Subcutaneous adipose tissue (tissue), 4 donors: Measurements from ENCODE around the gene PTPN13. TPM values are rescaled to one million over a fixed set of nuclear protein-coding genes. Genes with fewer than 3 reads are reported as not detected.

Source experiments
- total RNA-seq, 4 donors: library from RNA; depleted of rRNA; stranded (reverse); fragments of >200 nt; gene quantifications; one replicate each; pipeline ENCODE4 v1.1.0, GENCODE V29; 2016
- TF ChIP-seq, protein P1 (sequence below): fragments of 450-650 bp; IDR thresholded peaks from one replicate; pipeline ENCODE4 v1.5.1; 2016; ENCODE audit warnings: low read depth, mild to moderate bottlenecking, control low read depth, antibody characterized with exemption, moderate library complexity

PTPN13 gene, protein sequence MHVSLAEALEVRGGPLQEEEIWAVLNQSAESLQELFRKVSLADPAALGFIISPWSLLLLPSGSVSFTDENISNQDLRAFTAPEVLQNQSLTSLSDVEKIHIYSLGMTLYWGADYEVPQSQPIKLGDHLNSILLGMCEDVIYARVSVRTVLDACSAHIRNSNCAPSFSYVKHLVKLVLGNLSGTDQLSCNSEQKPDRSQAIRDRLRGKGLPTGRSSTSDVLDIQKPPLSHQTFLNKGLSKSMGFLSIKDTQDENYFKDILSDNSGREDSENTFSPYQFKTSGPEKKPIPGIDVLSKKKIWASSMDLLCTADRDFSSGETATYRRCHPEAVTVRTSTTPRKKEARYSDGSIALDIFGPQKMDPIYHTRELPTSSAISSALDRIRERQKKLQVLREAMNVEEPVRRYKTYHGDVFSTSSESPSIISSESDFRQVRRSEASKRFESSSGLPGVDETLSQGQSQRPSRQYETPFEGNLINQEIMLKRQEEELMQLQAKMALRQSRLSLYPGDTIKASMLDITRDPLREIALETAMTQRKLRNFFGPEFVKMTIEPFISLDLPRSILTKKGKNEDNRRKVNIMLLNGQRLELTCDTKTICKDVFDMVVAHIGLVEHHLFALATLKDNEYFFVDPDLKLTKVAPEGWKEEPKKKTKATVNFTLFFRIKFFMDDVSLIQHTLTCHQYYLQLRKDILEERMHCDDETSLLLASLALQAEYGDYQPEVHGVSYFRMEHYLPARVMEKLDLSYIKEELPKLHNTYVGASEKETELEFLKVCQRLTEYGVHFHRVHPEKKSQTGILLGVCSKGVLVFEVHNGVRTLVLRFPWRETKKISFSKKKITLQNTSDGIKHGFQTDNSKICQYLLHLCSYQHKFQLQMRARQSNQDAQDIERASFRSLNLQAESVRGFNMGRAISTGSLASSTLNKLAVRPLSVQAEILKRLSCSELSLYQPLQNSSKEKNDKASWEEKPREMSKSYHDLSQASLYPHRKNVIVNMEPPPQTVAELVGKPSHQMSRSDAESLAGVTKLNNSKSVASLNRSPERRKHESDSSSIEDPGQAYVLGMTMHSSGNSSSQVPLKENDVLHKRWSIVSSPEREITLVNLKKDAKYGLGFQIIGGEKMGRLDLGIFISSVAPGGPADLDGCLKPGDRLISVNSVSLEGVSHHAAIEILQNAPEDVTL (N-terminal part only)
- 10 to 100 TPM; 28.6 to 37.5 (median 33.0) TPM for total RNA-seq

DNA sequence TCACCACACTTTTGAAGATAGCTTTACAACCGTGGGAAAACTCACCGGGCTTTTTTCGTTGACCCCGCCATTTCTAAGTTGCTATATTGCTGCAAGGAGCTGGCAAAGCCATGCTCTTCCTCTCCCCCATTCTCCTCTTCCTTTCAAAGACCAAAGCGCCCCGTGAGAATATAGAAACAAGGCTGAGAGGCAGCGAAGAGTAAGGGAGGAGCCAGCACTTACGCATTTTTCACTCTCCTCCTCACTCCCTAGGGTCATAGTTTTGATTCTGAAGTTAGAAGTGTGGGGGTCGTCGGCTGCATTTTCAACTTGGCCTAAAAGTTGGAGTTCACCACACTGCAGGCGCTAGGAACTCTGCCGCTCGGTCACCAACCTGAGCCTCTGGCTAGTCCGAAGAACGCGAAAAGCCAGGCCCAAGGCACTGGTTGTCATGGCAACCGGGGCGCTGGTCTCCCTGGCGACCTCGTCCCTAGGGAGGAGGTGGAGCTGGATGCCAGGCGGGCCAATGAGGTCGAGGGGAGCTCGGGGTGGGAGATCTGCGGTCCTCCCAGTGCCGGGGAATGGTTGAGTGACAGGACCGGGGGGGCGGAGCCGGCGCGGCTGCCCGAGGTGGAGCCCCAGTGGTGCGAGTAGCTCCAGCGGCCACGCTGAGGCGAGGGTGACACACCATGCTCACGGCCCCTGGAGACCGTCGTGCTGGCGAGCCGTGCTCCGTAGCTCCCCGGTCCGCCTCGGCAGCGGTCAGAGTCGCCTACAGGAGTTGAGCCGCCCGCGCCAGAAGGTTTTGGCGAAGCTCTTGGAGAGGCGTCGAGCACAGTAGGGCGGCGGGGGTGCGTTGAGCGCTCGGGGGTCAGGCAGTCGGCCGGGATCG is at the start of gene PTPN13:
Gene PTPN13 (plus strand): TSS at position 628 of the 871 bp plus-strand sequence. CDS start 40,942 bp downstream, outside the sequence.
- TF ChIP-seq, protein P1, sequence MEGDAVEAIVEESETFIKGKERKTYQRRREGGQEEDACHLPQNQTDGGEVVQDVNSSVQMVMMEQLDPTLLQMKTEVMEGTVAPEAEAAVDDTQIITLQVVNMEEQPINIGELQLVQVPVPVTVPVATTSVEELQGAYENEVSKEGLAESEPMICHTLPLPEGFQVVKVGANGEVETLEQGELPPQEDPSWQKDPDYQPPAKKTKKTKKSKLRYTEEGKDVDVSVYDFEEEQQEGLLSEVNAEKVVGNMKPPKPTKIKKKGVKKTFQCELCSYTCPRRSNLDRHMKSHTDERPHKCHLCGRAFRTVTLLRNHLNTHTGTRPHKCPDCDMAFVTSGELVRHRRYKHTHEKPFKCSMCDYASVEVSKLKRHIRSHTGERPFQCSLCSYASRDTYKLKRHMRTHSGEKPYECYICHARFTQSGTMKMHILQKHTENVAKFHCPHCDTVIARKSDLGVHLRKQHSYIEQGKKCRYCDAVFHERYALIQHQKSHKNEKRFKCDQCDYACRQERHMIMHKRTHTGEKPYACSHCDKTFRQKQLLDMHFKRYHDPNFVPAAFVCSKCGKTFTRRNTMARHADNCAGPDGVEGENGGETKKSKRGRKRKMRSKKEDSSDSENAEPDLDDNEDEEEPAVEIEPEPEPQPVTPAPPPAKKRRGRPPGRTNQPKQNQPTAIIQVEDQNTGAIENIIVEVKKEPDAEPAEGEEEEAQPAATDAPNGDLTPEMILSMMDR, result no peak

DNA sequence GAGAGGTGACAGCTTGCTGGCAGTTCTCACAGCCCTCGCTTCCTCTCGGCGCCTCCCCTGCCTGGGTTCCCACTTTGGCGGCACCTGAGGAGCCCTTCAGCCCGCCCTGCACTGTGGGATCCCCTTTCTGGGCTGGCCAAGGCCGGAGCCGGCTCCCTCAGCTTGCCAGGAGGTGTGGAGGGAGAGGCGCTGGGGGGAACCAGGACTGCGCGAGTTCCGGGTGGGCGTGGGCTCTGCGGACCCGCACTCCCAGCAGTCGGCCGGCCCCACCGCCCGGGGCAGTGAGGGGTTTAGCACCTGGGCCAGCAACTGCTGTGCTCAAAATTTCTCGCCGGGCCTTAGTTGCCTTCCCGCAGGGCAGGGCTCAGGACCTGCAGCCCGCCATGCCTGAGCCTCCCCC is 47.0 kb upstream of the PTPN13 start:
- TF ChIP-seq, protein P1, result no peak

DNA sequence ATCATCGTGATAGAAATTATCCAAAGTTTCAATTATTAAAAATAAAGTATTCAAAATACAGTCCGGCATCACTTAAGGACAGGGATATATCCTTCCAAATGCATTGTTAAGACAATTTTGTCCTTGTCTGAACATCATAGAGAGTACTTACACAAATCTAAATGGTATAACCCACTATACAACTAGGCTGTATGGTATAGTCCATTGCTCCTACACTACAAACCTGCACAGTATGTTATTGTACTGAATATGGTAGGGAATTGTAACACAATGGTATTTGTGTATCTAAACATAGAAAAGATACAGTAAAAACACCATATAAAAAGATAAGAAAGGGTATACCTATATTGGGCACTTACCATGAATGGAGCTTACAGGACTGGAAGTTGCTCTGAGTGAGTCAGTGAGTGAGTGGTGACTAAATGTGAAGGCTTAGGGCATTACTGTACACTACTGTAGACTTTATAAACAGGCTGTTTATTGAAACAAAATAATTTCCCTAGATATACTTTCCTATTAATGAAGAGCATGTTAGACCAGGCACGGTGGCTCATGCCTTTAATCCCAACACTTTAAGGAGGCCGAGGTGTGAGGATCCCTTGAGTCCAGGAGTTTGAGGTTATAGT is 44.8 kb upstream of the PTPN13 start:
- TF ChIP-seq, protein P1, result no peak

DNA sequence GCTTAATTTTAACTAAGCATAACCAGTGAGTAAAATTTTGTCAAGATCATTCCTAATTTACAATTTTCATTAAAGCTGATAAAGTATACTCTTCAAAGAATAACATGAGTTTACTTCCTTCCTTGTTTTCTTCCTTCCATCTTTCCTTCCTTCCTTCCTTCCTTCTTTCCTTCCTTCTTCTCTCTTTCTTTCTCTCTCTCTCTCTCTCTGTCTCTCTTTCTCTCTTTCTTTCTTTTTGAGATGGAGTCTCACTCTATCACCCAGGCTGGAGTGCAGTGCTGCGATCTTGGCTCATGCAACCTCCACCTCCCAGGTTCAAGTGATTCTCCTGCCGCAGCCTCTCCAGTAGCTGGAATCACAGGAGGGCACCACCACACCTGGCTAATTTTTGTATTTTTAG is 42.7 kb upstream of the PTPN13 start:
- TF ChIP-seq, protein P1, result no peak

DNA sequence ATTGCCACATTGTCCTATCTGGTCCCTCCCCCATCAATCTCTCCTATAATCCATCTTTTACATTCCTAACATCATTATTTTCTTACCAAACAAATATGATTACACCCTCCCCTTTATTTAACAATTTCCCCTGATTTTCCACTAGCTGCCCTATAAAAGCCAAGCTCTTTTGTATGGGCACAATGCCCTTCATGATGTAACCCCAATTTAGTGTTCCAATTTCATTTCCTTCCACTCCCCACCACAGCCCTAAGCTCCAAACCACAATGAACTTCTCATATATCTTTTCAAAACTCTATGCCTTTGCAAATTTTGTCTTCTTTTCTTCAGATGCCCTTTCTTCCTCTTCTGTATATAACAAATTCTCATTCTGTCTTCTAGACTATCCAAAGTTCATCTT is 39.5 kb upstream of the PTPN13 start:
- TF ChIP-seq, protein P1, result no peak

DNA sequence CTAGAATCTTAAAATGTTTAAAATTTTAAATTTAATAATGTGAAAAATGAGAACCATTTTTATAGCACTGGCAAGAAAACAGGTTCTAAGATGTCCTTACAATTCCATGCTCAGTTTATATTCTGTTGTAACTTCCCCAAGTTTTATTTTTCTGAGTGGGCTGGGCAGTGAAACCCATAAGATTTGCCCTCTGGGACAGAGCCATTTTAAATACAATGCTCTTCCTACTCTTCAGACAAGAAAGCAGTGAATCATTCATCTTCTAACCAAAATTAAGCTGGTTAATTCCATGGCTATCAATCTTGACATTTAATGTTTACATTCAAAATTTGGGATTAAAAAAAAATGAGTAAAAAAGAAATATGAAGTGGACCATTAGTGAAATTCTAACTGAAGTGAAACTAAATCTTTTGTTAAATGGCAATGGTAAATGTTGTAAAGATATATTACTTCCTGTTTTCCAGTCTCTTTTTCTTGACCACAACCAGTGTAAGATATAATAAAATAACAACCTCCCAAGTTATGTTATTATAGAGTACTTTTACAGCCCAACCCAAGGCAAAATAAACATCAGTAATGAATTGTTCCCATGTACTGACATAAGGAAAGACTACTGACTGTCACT is 37.2 kb upstream of the PTPN13 start:
- TF ChIP-seq, protein P1, result no peak
